OCI-LY3 (cell line): ENCODE measurements around the gene PLCH2.

ENCODE experiments used
- CTCF ChIP-seq: fragments of 200-600, 300-600 bp; sonication (generic); IDR thresholded peaks from 2 replicates; pipeline ENCODE4 v1.5.1; 2014; ENCODE audit warnings: antibody characterized with exemption, low read length, low read depth
- EZH2phosphoT487 ChIP-seq: fragments of 200-600 bp; shearing (Covaris generic); IDR thresholded peaks from 2 replicates; pipeline ENCODE4 v1.6.1; 2018; ENCODE audit warnings: antibody characterized with exemption, mixed run types, low read depth

- TF ChIP-seq CTCF (no peak), EZH2phosphoT487 (no peak)
Measured at GRCh38 chr1:2474933-2475371, 1.1 kb upstream of the PLCH2 start.
